SH-SY5Y (cell line): ENCODE measurements around the gene PLIN4.

Source experiments
- GATA2 ChIP-seq: IDR thresholded peaks from 2 replicates; pipeline ENCODE4 v1.6.1; 2011; ENCODE audit warnings: mild to moderate bottlenecking, low read depth, low read length
- GATA3 ChIP-seq: IDR thresholded peaks from 2 replicates; pipeline ENCODE4 v1.6.1; 2011; ENCODE audit warnings: low read depth, mild to moderate bottlenecking, low read length, moderate library complexity

Gene PLIN4, protein sequence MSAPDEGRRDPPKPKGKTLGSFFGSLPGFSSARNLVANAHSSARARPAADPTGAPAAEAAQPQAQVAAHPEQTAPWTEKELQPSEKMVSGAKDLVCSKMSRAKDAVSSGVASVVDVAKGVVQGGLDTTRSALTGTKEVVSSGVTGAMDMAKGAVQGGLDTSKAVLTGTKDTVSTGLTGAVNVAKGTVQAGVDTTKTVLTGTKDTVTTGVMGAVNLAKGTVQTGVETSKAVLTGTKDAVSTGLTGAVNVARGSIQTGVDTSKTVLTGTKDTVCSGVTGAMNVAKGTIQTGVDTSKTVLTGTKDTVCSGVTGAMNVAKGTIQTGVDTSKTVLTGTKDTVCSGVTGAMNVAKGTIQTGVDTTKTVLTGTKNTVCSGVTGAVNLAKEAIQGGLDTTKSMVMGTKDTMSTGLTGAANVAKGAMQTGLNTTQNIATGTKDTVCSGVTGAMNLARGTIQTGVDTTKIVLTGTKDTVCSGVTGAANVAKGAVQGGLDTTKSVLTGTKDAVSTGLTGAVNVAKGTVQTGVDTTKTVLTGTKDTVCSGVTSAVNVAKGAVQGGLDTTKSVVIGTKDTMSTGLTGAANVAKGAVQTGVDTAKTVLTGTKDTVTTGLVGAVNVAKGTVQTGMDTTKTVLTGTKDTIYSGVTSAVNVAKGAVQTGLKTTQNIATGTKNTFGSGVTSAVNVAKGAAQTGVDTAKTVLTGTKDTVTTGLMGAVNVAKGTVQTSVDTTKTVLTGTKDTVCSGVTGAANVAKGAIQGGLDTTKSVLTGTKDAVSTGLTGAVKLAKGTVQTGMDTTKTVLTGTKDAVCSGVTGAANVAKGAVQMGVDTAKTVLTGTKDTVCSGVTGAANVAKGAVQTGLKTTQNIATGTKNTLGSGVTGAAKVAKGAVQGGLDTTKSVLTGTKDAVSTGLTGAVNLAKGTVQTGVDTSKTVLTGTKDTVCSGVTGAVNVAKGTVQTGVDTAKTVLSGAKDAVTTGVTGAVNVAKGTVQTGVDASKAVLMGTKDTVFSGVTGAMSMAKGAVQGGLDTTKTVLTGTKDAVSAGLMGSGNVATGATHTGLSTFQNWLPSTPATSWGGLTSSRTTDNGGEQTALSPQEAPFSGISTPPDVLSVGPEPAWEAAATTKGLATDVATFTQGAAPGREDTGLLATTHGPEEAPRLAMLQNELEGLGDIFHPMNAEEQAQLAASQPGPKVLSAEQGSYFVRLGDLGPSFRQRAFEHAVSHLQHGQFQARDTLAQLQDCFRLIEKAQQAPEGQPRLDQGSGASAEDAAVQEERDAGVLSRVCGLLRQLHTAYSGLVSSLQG (N-terminal part only)

DNA sequence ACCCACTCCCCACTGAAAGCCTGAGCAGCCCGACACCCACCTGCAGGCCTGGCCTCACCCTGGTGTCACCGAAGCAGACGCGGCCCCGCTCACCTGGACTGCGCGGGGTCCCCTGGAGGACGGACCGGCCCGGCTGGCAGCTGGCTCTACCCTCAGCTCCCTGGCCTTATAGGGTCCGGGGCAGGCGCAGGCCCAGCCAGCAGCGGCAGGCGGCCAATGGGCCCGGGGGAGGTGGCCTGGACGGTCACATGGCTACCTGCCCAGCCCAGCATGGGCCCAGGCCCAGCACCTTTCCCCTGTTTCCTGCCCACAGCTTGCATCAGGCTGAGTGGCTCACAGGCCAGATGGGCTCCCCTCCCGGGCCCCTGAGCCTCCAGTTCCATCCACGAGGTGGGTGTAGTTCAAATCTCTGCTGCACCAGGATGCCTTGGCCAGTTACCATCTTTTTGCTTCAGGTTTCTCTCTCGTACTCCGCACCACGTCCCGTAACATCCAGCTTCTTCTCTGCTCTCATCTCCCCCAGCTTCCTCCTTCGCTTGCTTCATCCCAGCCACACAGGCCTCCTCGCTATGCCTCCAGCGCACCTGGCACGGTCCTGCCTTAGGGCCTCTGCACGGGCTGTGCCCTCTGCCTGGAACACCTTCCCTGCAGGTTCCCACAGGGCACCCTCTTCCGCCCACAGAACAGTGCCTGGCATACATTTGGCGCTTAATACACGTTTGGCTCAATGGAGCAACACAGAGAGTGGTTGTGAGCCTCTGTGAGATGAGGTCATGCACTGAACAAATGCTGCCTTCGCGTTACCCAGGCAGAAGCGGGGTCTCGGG, at the start of gene PLIN4:
PLIN4 (minus strand) TSS at position 142 of the 827 bp plus-strand sequence. CDS start 214 bp downstream, outside the sequence.
- TF ChIP-seq GATA3 = no peak
- no peak for TF ChIP-seq GATA2

DNA sequence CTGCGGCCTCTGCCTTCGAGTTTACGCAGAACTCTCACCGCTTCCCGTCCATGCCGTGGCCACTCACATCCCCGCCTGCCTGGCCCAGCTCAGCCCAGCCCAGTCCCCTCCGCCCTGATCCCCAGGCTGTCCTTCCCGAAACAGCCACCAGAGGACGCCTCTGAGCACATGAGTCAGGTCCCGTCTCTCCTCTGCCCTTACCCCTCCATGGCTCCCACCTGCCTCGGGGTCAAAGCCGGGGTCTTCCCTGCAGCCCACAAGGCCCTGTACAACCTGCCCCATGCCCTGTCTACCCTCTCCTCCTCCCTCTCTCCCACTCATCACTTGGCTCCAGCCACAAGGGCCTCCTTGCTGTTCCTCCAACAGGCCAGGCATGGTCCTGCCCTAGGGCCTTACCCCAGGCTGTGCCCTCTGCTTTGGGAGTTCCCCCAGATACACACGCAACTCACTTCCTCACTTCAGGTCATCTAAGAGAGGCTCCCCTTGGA, 49.3 kb upstream of the PLIN4 start:
- TF ChIP-seq GATA3 = no peak
- TF ChIP-seq GATA2 = no peak

DNA sequence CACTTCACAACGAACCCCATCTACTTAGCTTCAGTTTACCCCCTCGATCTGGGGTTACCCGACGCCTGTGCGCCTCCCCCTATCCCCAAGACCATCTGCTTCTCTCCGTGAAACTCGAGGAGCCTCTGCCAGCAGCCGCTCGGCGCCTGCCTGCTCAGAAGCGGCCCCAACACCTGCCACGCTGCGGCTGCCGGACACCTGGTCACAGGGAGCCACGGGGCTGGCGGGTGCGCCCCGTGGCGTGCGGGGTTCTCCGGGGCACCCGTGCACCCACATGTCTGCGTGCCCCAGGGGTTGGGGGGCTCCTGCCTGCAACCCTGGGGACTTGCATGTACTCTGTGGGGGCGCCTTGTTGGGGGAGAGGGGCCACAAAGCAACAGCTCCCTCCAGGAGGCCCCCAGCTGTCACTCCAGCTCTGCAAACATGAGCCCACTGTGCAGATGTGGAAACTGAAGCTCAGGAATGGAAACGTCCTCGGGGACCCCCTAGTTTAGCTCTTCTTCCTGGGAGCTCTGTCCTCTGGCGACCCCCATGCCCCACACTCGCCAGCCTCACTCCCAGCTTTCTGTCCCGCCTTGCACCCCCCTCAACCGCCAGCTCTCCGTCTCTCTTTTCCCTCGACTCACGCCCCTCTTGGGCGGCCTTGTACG, 48.2 kb upstream of the PLIN4 start:
- no peak for TF ChIP-seq GATA3
- no peak for TF ChIP-seq GATA2

DNA sequence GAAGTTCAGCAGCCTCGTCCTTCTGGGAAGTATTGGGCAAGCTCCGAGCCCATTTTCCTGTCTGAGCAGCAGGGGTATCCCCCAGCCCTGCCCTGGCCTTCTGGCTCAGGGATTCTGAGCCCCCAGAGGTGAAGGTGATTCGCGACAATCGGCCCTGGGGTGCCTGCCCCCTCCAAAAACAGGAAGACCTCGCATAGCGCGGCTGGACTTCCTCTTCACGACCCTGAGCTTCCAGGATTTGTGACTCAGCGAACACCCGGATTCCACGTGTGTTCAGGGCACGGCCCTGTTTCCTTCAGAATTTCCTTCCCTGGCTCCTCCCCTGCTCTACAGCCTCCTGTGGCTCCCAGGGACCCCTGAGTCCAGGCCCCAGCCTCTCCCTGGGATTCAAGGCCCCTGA, 41.3 kb upstream of the PLIN4 start, which contains the start of gene SEMA6B:
SEMA6B (minus strand) TSS at position 116 of the 400 bp plus-strand sequence. CDS start 1,227 bp downstream, outside the sequence.
- no peak for TF ChIP-seq GATA2
- no peak for TF ChIP-seq GATA3

DNA sequence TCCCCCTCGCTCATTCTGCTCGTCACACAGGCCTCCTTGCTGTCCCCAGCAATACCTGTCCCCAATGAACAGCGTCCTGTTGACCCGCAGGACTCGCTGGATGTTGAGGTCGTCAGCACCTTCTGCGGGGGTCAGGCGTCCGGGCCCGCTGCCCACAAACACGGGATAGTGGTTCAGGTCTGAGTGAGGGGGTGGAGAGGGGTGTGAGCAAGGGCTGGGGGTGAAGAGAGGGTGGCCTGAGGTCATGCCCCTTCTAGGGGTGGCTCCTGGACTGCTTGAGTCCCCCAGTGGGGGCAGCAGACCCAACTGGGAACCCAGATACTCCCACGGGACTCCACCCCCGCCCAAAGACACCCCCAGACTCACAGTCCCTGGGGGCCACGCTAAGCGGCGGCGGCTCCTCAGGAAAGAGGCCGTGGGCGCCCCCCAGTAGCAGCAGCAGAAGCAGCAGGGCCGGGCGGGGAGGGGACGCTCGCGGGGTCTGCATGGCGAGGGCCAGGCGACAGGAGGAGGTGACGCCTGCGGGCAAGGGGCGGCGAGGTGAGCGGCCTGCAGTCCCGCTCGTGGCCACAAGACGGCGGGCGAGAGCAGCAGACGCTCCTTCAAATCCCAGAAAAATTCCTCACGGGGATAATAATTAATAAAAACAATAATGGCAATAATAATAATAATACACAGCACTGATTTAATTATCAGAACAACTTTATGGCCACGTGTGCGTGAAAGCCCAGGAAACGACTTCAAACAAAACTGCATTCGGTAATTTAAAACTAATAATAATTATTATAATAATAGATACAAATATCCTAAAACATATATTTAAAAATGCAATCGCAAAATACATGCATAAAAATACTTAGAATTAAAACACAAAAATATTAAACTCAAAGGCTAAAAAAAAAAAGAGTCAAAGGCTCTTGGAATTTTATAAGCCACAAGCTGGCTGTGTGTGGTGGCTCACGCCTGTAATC, 40.0 kb upstream of the PLIN4 start:
- TF ChIP-seq GATA2 = no peak
- no peak for TF ChIP-seq GATA3

DNA sequence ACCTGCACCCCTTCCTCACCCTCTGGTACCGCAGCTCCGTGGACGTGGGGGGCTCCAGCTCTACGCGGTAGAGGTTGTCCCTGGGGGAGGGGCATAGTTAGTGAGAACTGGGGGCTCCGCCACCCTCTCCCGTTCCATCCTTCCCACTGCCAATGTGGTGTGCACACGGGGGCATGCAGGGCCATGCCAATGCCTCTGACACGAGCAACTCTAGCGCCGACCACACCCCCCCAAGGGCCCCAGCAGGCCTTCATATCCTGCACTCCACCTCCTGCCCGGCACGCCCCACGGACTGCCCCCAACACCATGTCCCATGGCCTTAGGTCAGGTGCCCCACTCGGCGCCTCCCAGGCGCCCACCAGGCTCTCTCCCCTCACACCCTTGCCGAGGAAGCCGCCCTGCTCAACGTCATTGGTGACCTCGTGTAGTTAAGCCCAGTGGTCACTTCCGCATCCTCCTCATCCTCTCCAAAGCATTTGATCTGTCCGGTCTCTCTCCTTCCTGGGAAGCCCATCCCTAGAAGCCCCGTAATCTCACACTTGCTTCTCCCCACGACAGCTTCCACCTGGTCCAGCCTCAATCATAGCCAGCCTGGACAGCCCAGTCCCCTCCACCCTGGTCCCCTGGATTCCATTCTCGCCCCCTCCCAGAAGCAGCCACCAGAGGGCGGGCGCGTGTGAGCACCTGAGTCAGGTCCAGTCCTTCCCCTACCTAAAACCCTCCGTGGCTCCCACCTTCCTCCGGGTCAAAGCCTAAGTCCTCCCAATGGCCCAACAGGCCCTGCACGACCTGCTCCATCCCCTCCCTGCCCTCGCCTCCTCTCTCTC, 39.1 kb upstream of the PLIN4 start:
- no peak for TF ChIP-seq GATA3
- no peak for TF ChIP-seq GATA2

DNA sequence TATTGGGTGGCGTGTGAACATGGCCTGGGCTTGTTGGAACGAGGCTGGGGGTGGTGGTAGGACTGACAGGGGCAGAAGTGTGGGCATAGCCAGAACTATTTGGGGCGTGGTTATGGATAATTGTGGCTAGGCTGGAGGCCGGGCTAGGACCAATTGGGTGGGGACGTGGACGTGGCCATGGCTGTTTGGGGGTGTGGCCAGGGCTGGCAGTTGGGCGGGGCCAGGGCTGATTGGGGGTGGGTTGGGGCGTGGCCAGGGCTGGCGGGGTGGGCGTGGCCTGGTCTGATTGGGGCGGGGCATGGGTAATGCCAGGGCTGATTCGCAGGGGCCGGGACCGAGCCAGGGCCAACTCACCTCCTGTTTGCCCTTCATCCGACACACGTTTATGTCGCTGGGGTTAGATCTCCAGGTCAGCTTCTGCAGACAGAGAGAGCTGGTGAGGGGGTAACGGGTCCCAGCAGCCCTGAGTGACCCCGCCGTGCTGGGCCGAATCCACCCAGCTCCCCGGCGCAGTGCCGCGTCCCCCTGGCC, 38.4 kb upstream of the PLIN4 start:
- TF ChIP-seq GATA2 = no peak
- TF ChIP-seq GATA3 = no peak

DNA sequence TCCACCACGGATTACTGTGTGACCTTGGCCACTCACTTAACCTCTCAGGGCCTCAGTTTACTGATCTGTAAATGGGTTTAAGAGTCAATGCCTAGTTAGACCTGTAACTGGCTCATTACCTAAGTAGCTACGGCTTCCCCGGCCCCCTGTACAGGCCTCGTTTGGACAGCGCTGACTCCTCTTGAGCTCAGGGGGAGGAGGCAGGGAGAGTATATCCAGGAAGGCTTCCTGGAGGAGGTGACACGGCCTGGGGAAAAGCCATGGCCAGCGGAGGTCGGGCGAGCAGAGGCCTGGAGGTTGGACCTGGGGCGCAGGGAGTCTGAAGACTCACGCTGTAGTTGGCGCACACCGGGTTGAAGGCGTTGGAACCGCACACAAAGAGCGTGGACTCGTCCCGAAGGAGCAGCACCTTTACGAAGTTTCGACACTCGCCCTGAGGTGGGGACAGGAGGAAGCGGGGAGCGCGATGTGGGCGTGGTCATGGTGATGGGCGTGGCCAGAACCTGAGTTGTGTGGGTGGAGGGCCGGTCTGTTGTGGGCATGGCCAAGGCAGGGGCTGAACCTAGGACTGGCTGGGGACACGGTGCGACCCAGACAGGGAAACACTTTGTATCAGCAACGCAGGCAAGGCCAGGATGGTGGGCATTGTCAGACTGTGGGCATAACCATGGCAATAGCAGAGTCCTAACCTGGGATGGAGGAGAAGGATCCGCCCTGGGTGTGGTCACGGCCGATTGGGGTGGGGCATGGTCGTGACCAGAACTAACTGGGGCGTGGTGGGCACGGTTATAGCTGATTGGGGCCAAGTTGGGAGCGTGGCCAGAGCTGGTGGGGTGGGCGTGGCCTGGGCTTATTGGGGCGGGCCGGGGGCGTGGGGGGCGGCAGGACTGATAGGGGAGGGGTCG, 37.6 kb upstream of the PLIN4 start:
- TF ChIP-seq GATA2 (no peak), GATA3 (no peak)

DNA sequence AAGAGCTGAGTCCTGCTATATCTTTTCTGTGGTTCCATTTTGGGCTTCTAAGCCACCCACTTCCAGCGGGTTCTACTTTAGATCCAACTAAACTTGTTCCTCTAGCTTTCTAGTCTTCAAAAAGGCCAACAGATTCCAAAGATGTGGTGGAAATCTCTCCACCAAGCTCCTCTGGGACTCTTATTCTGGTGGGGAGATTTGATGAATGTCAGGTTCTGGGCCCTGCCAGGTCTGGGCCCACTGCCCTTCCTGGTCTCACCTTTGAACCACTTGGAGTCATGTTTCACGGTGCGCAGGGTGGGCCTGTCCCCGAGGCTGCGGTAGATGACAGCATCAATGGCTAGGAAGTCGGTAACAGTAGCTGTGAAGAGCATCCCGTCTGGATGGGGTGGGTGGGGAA, 36.4 kb upstream of the PLIN4 start:
- no peak for TF ChIP-seq GATA3
- no peak for TF ChIP-seq GATA2

DNA sequence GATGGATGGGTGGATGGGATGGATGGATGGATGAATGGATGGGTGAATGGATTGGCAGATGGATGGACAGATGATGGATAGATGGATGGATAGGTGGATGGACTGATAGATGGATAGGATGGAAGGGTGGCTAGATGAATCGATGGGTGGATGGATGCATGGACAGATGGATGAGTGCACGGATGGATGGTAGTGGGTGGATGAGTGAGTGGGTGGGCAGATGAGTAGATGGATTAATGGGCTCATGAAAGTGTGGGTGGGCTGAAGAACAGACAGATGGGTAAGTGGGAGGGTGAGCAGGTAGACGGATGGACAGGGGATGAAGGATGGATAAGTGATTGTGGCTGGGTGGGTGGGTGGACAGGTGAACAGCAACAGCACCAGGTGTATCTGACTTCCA, 35.5 kb upstream of the PLIN4 start:
- TF ChIP-seq GATA2 (no peak), GATA3 (no peak)

DNA sequence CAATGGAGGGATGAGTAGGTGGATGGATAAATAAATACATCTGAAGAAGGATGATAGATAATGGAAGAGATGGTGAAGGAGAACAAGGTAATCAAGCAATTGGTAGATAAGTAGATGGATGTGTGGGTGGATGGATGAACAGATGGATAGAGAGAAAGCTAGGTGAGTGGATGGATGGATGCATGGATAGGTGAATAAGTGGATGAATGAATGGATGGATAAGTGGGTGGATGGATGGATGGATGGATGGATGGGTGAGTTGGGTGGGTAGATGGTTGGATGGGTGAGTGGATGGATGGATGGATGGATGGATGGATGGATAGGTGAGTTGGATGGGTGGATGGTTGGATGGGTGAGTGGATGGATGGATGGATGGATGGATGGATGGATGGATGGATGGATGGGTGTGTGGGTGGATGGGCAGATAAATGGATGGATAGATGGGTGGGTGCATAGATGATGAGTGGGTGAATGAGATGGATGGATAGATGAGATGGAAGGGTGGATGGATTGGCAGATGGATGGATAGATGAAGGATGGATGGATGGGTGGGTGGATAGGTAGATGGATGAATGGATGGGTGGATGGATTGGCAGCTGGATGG, 34.9 kb upstream of the PLIN4 start:
- no peak for TF ChIP-seq GATA2
- TF ChIP-seq GATA3 = no peak
